OCI-LY1 (cell line): ENCODE results near the gene CCDC138.

ENCODE experiments used
- H2AFZ ChIP-seq: fragments of 200-600 bp; sonication (generic), shearing (Covaris generic); 2 replicates; pipeline ENCODE4 v1.6.0; 2014; ENCODE audit warnings: antibody characterized with exemption, mild to moderate bottlenecking, low read length
- H3F3A ChIP-seq: fragments of 200-600 bp; sonication (generic), shearing (Covaris generic); 2 replicates; pipeline ENCODE4 v1.6.0; 2014; ENCODE audit warnings: mild to moderate bottlenecking, antibody characterized with exemption, low read length, moderate library complexity; ENCODE audit not compliant: insufficient read depth
- H3K27ac ChIP-seq: fragments of 200-600 bp; sonication (generic); 2 replicates; pipeline ENCODE4 v1.5.1; 2014; ENCODE audit warnings: low read length, mixed run types, mild to moderate bottlenecking, low read depth; ENCODE audit not compliant: poor library complexity, severe bottlenecking
- H3K27me3 ChIP-seq: fragments of 200-600 bp; sonication (generic); 2 replicates; pipeline ENCODE4 v1.6.0; 2014; ENCODE audit warnings: antibody characterized with exemption, mild to moderate bottlenecking, low read length, moderate library complexity; ENCODE audit not compliant: insufficient read depth
- H3K36me3 ChIP-seq: fragments of 200-600 bp; sonication (generic); 2 replicates; pipeline ENCODE4 v1.6.1; 2014; ENCODE audit warnings: mild to moderate bottlenecking, antibody characterized with exemption, low read length, moderate library complexity, mixed read lengths; ENCODE audit not compliant: insufficient read depth
- H3K4me1 ChIP-seq: fragments of 200-600 bp; sonication (generic); 2 replicates; pipeline ENCODE4 v1.5.1; 2014; ENCODE audit warnings: mild to moderate bottlenecking, low read length, moderate library complexity; ENCODE audit not compliant: insufficient read depth, severe bottlenecking
- H3K4me2 ChIP-seq: fragments of 200-600 bp; sonication (generic), shearing (Covaris generic); 2 replicates; pipeline ENCODE4 v1.6.1; 2014; ENCODE audit warnings: low read length
- H3K4me3 ChIP-seq: fragments of 200-600 bp; sonication (generic); 2 replicates; pipeline ENCODE4 v1.5.1; 2014; ENCODE audit warnings: low read length, low read depth, mild to moderate bottlenecking, mixed read lengths; ENCODE audit not compliant: poor library complexity, severe bottlenecking
- H3K79me2 ChIP-seq: fragments of 200-600 bp; shearing (Covaris generic); 2 replicates; pipeline ENCODE4 v1.6.1; 2016; ENCODE audit warnings: mixed run types, low read length, mixed read lengths; ENCODE audit not compliant: insufficient read depth
- H3K9ac ChIP-seq: fragments of 200-600 bp; sonication (generic), shearing (Covaris generic); 2 replicates; pipeline ENCODE4 v1.6.1; 2014; ENCODE audit warnings: mild to moderate bottlenecking, low read length, mixed read lengths
- H3K9me2 ChIP-seq: fragments of 200-600 bp; sonication (generic), shearing (Covaris generic); 2 replicates; pipeline ENCODE4 v1.6.1; 2014; ENCODE audit warnings: low read depth, mild to moderate bottlenecking, low read length, mixed read lengths
- H3K9me3 ChIP-seq: fragments of 200-600 bp; shearing (Covaris generic); 2 replicates; pipeline ENCODE4 v1.6.1; 2014; ENCODE audit warnings: low read length, mixed read lengths
- H4K20me1 ChIP-seq: fragments of 200-600 bp; sonication (generic), shearing (Covaris generic); 2 replicates; pipeline ENCODE4 v1.6.0; 2016; ENCODE audit warnings: mild to moderate bottlenecking, low read length; ENCODE audit not compliant: insufficient read depth
- EZH2 ChIP-seq: fragments of 200-600 bp; sonication (generic), shearing (Covaris generic); IDR thresholded peaks from 2 replicates; pipeline ENCODE4 v1.8.0; 2017; ENCODE audit warnings: borderline replicate concordance, mixed run types, mild to moderate bottlenecking, antibody characterized with exemption, low read length, moderate library complexity, mixed read lengths
- TF ChIP-seq, protein P1 (sequence below): fragments of 200-600 bp; sonication (generic), shearing (Covaris generic); IDR thresholded peaks from 2 replicates; pipeline ENCODE4 v1.5.1; 2017; ENCODE audit warnings: mild to moderate bottlenecking, antibody characterized with exemption, low read length, moderate library complexity, mixed read lengths

CCDC138 gene

DNA sequence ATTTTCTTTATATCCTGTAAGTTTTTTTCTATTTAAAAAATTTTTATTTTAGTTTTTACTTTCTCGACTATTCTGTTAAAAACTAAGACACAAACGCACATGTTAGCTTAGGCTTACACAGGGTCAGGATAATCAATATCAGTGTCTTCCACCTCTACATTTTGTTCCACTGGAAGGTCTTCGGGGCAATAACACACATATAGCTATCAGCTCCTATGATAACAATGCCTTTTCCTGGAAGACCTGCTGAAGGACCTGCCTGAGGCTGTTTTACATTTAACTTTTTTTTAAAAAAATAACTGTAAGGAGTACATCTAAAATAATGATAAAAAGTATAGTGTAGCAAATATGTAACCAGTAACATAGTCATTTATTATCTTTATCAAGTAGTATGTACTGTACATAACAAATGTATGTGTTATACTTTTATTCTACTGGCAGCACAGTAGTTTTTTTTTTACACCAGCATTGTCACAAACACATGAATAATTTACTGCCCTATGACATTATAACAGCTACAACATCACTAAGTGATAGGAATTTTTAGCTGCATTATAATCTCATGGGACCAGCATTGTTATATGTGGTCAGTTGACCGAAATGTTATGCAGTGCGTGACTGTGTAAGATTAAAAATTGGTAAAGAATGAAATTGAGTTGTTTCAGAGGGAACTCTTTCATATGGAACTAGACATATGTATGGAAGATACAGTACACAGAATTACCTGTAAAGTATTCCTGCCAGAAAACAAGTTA lies 37.9 kb downstream of the CCDC138 start:
- Histone ChIP-seq H3K79me2 (no peaks in the 10 kb centered on the region), H3K9me2 (no peaks in the 10 kb centered on the region), H3K36me3 (peaks cover 34% of the 10 kb centered on the region), H4K20me1 (no peaks in the 10 kb centered on the region), H3K27ac (no peak overlapping the region), H3K4me2 (no peak overlapping the region), H3F3A (no peaks in the 10 kb centered on the region), H3K9ac (no peak overlapping the region), H3K4me3 (no peak overlapping the region), H3K27me3 (no peaks in the 10 kb centered on the region), H2AFZ (no peak overlapping the region), H3K9me3 (peaks cover 7% of the 10 kb centered on the region; the same call in 1 of the 2 replicates), H3K4me1 (no peaks in the 10 kb centered on the region)
- no peak for TF ChIP-seq EZH2
- TF ChIP-seq, protein P1, sequence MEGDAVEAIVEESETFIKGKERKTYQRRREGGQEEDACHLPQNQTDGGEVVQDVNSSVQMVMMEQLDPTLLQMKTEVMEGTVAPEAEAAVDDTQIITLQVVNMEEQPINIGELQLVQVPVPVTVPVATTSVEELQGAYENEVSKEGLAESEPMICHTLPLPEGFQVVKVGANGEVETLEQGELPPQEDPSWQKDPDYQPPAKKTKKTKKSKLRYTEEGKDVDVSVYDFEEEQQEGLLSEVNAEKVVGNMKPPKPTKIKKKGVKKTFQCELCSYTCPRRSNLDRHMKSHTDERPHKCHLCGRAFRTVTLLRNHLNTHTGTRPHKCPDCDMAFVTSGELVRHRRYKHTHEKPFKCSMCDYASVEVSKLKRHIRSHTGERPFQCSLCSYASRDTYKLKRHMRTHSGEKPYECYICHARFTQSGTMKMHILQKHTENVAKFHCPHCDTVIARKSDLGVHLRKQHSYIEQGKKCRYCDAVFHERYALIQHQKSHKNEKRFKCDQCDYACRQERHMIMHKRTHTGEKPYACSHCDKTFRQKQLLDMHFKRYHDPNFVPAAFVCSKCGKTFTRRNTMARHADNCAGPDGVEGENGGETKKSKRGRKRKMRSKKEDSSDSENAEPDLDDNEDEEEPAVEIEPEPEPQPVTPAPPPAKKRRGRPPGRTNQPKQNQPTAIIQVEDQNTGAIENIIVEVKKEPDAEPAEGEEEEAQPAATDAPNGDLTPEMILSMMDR, result no peak

DNA sequence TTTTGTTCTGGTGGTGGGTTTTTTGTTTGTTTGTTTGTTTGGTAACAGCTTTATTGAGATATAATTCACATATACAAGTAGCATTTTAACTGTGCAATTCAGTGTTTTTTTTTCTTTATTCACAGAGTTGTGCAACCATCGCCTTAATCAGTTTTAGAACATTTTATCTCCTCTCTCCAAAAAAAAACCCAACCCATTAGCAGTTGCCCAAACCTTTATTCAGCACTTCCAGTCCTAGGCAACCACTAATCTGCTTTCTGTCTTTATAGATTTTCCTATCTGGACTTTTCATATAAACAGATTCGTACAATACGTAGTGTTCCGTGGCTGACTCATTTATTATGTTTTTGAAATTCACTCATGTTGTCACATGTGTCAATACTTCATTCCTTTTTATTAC lies 38.7 kb downstream of the CCDC138 start:
- no peak overlapping the region for H3K4me2 ChIP-seq
- H3K36me3 ChIP-seq, result peaks cover 27% of the 10 kb centered on the region
- TF ChIP-seq, protein P1, result no peak
- TF ChIP-seq EZH2, result no peak
- H3F3A ChIP-seq, result no peaks in the 10 kb centered on the region
- no peaks in the 10 kb centered on the region for H3K4me1 ChIP-seq
- H3K79me2 ChIP-seq, result no peaks in the 10 kb centered on the region
- no peak overlapping the region for H3K27ac ChIP-seq
- no peak overlapping the region for H3K4me3 ChIP-seq
- H2AFZ ChIP-seq, result no peak overlapping the region
- H3K9me3 ChIP-seq, result 0 out of 2 replicates have a peak, but pooled peaks cover under 1% of the 10 kb centered on the region
- H3K27me3 ChIP-seq, result no peaks in the 10 kb centered on the region
- no peaks in the 10 kb centered on the region for H3K9me2 ChIP-seq
- H3K9ac ChIP-seq, result no peak overlapping the region
- H4K20me1 ChIP-seq, result no peaks in the 10 kb centered on the region

DNA sequence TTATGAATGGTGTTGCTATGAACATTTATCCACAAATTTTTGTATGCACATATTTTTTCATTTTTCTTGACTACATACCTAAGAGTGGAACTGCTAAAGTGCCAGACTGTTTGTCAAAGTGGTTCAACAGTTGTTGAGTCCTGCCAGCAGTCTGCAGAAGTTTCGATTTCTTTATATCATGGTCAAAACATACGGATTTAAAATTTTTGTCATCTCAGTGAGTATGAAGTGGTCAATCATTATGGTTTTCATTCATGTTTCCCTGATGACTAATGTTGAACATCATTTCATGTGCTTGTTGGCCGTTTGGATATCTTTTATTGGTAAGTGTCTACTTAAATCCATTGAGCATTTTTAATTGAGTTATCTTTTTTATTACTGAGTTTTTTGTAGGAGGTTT lies 39.2 kb downstream of the CCDC138 start:
- H4K20me1 ChIP-seq, result no peaks in the 10 kb centered on the region
- no peak overlapping the region for H3K9ac ChIP-seq
- no peaks in the 10 kb centered on the region for H3K27me3 ChIP-seq
- TF ChIP-seq, protein P1, result no peak
- no peak for TF ChIP-seq EZH2
- peaks cover 22% of the 10 kb centered on the region for H3K36me3 ChIP-seq
- no peaks in the 10 kb centered on the region for H3K79me2 ChIP-seq
- no peak overlapping the region for H2AFZ ChIP-seq
- H3K9me2 ChIP-seq, result no peaks in the 10 kb centered on the region
- H3K4me3 ChIP-seq, result no peak overlapping the region
- H3K4me1 ChIP-seq, result no peaks in the 10 kb centered on the region
- H3K27ac ChIP-seq, result no peak overlapping the region
- no peaks in the 10 kb centered on the region for H3F3A ChIP-seq
- H3K4me2 ChIP-seq, result no peak overlapping the region
- H3K9me3 ChIP-seq, result no peaks in the 10 kb centered on the region
